HG03439 (cell line): ENCODE measurements around the gene UNC45A.
A peak's percentile ranks its signal among the peaks of the same experiment; 100 is the strongest.
"Not testable (repeated sequence)": the region's sequence is repeated elsewhere in the genome, so short reads cannot be mapped to it uniquely, and the experiment has no call there.

ENCODE experiments used
- ATAC-seq: cut with Tn5 transposase; IDR thresholded peaks from one replicate; pipeline ENCODE4 v1.9.1; 2021; ENCODE audit warnings: mild to moderate bottlenecking, moderate library complexity; ENCODE audit not compliant: unreplicated experiment

The UNC45A gene

GRCh38 chr15:90917569-90917968 lies 17.5 kb upstream of the UNC45A start:
- ATAC-seq = no peak

- no peak for ATAC-seq
Observed at GRCh38 chr15:90918034-90918788, 16.9 kb upstream of the UNC45A start.

GRCh38 chr15:90918835-90919234 lies 16.2 kb upstream of the UNC45A start:
- no peak for ATAC-seq

GRCh38 chr15:90921887-90922286 lies 13.2 kb upstream of the UNC45A start:
- ATAC-seq = no peak

DNA sequence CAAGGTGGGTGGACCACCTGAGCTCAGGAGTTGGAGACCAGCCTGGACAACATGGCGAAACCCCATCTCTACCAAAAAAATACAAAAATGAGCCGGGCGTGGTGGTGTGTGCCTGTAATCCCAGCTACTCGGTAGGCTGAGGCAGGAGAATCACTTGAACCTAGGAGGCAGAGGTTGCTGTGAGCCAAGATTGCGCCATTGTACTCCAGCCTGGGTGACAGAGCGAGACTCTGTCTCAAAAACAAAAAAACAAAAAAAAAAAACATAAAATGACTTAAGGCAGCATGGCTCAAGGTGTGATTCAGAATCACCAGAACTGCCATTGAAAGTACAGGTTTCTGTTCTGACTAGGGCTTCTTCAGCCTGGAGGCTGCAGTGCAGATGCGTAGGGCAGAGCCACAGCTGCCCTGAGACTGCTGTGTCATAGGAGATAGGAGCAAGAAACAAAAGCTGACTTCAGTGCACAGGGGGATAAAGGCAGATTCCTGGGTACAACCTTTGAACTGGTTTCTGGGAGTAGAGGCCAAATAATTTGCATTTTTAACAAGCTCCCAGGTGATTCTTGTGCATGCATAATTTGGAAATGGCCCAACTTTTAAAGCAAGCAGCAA lies 12.3 kb upstream of the UNC45A start:
- ATAC-seq = peak; percentile 80

DNA sequence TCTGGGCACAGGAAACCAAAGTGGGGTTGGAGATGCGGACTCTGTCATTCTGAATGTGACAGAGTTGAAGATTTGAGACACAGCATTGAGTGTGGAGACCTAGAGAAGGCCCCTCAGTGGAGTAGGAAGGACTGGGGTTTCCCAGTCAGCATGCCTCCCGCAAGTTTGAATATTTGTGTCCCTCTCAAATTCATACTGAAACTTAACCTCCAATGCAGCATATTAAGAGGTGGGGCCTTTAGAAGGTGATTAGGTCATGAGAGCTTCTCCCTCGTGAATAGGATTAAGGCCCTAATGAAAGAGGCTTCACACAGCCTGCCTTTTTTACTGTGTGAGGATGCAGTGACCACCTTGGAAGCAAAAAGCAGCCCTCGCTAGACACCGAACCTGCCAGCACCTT lies 10.7 kb upstream of the UNC45A start:
- peak; percentile 56 for ATAC-seq

- ATAC-seq = not testable (repeated sequence)
Observed at GRCh38 chr15:90926766-90927165, 8.3 kb upstream of the UNC45A start.

- ATAC-seq = not testable (repeated sequence)
Observed at GRCh38 chr15:90928106-90928505, 7.0 kb upstream of the UNC45A start.

DNA sequence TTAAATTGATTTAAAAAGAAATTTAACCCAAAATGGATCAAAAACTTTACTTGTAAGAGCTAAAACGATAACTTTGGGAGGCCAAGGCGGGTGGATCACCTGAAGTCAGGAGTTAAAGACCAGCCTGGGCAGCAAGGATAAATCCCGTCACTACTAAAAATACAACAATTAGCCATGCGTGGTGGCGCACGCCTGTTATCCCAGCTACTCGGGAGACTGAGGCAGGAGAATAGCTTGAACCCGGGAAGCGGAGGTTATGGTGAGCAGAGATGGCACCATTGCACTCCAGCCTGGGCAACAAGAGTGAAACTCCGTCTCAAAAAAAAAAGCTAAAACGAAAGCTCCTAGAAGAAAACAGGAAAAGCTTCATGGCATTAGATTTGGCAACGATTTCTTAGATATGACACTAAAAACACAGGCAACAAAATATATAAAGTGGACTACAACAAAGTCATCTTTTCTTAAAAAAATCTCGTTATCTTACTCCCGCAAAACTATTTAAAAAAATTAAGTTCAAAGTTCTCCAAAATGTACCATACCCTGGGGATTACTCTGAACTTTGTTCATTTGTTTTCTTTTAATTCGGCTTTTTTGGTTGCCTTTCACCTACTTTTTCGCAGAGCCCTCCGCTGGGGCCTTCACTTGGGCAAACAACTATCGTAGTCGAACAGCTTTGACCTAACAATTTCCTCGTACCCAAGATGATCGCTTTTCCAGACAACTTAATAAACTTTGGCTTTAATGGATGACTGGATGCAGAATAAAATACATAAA lies 5.7 kb upstream of the UNC45A start:
- no peak for ATAC-seq

- no peak for ATAC-seq
Observed at GRCh38 chr15:90930861-90931574, 4.1 kb upstream of the UNC45A start.

- ATAC-seq = no peak
Observed at GRCh38 chr15:90931575-90931827, 3.6 kb upstream of the UNC45A start.

GRCh38 chr15:90931828-90932659 lies 3.0 kb upstream of the UNC45A start, which contains the start of gene HDDC3:
TSS of gene HDDC3 (minus strand) at chr15:90932549. CDS start at chr15:90932540, 9 bp downstream.
- peak; percentile 45 for ATAC-seq

- no peak for ATAC-seq
Observed at GRCh38 chr15:90932660-90932991, 2.5 kb upstream of the UNC45A start.

DNA sequence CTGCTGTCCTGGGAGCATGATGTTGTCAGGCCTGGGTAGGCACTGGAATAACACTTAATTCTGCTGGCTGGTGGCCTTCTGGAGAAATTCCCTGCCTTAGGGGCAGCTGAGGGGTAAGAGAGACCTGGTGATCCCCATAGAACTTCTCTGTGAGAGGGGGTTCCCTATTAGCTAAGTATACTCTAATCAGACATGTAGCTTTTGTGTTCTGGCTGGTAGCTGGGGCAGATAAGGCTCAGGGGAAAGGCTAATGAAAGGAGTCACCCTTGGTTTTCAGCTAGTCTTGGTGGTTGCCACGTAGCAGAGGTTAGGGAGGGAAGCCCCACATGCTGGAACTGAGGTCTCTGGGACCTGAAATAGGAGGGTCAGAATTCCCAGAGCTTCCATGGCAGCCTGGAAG lies 1.8 kb upstream of the UNC45A start:
- ATAC-seq = no peak

DNA sequence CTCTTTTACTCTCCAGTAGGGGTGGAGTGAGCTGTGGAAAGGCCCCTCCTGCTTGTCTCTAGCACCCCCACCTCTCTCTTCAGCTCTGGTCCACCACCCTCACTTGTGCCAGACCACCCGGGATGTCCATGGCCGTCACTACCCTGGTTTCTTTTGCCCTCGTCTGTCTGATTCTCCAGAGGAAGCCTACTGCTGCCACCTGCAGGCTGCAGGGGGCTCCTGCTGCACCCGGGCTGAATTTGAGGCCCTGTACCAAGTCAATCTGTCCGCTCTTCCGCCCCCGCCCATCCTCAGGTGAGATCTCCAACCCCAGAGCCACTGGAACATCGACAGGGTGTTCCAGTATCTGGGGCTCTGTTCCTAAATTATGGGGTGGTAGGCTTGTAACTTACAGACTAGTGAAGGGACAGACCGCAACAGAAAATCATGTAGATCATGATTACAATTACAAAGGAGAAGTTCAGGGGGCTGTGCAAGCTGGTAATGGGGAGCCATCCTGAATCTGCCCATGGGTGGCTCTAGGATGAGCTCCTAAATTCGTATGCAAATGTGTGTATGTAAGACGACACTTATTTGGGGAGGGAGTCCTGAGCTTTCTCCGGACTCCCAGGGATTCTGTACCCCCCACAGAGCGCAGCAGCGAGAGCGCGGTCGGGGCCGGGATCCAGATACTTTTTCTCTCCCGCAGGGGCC lies 683 bp upstream of the UNC45A start:
- peak; percentile 22 for ATAC-seq

GRCh38 chr15:90936823-90937222 lies 1.7 kb downstream of the UNC45A start:
- no peak for ATAC-seq

DNA sequence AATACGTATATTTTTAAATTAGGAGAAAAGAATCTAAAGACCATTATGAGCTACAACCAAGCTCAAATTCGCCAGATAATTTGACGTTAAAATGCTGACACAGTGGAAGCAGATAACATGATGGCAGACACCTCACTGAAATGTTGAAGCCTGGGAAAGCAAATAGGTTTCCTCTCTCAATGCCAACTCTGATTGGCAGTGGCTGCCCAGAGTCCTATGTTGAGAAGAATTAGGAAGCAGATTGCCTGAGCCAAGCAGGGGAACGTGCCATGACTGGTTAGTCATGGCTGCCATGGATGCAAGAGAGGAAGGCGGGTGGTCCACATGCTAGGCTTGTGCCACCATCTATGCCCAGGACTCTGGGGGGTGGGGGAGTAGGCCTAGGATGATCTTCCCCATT lies 3.2 kb downstream of the UNC45A start:
- no peak for ATAC-seq

GRCh38 chr15:90939756-90940155 lies 4.7 kb downstream of the UNC45A start:
- ATAC-seq = no peak

GRCh38 chr15:90941038-90941437 lies 6.0 kb downstream of the UNC45A start:
- ATAC-seq = no peak
